OCI-LY3 (cell line): Measurements from ENCODE around the gene CCDC183.

Source experiments
- H2AFZ ChIP-seq: fragments of 200-600, 300-600 bp; shearing (Covaris generic); 2 replicates; pipeline ENCODE4 v1.6.0; 2014; ENCODE audit warnings: antibody characterized with exemption, low read depth, low read length
- H3K27ac ChIP-seq: fragments of 200-600, 300-600 bp; sonication (generic); 2 replicates; pipeline ENCODE4 v1.5.1; 2014; ENCODE audit warnings: mild to moderate bottlenecking, low read length, moderate library complexity, mixed read lengths
- H3K27me3 ChIP-seq: fragments of 200-600, 300-600 bp; sonication (generic); 2 replicates; pipeline ENCODE4 v1.6.1; 2014; ENCODE audit warnings: low read depth, low read length, mixed read lengths
- H3K36me3 ChIP-seq: fragments of 200-600, 300-600 bp; sonication (generic); replicated peaks from 2 replicates; pipeline ENCODE3; 2014; ENCODE audit warnings: low read depth, low read length, mixed read lengths
- H3K4me1 ChIP-seq: fragments of 300-600, 200-600 bp; sonication (generic); 2 replicates; pipeline ENCODE4 v1.6.1; 2014; ENCODE audit warnings: low read length, mixed read lengths
- H3K4me2 ChIP-seq: fragments of 200-600, 300-600 bp; sonication (generic); 2 replicates; pipeline ENCODE4 v1.6.1; 2014; ENCODE audit warnings: low read length, mixed read lengths
- H3K4me3 ChIP-seq: fragments of 300-600, 200-600 bp; sonication (generic); 2 replicates; pipeline ENCODE4 v1.5.1; 2014; ENCODE audit warnings: antibody characterized with exemption, mild to moderate bottlenecking, low read length, moderate library complexity
- H3K79me2 ChIP-seq: fragments of 300-600, 200-600 bp; shearing (Covaris generic); 2 replicates; pipeline ENCODE4 v1.6.1; 2014; ENCODE audit warnings: mild to moderate bottlenecking, low read length, mixed read lengths
- H3K9ac ChIP-seq: fragments of 300-600, 200-600 bp; shearing (Covaris generic); 2 replicates; pipeline ENCODE4 v1.6.0; 2014; ENCODE audit warnings: mild to moderate bottlenecking, low read length, moderate library complexity
- H3K9me3 ChIP-seq: fragments of 200-600, 300-600 bp; shearing (Covaris generic); 2 replicates; pipeline ENCODE4 v1.6.1; 2014; ENCODE audit warnings: low read length, mixed read lengths; ENCODE audit not compliant: insufficient read depth
- H4K20me1 ChIP-seq: fragments of 200-600, 300-600 bp; sonication (generic); 2 replicates; pipeline ENCODE4 v1.6.1; 2016; ENCODE audit warnings: low read length, mixed read lengths; ENCODE audit not compliant: insufficient read depth
- EZH2phosphoT487 ChIP-seq: fragments of 200-600 bp; shearing (Covaris generic); IDR thresholded peaks from 2 replicates; pipeline ENCODE4 v1.6.1; 2018; ENCODE audit warnings: antibody characterized with exemption, mixed run types, low read depth
- TF ChIP-seq, protein P1 (sequence below): fragments of 200-600, 300-600 bp; sonication (generic); IDR thresholded peaks from 2 replicates; pipeline ENCODE4 v1.5.1; 2014; ENCODE audit warnings: antibody characterized with exemption, low read length, low read depth

The CCDC183 gene

GRCh38 chr9:136851941-136852663, 56.0 kb downstream of the CCDC183 start, which contains the start of gene MAMDC4:
Gene MAMDC4 (plus strand): TSS chr9:136852346. CDS start chr9:136852417, 71 bp downstream.
- Histone ChIP-seq H3K4me2 (no peak within 1 kb of the TSS), H3K4me3 (no peak within 1 kb of the TSS), H3K27me3 (no peaks in the 10 kb centered on the region), H3K9me3 (no peaks in the 10 kb centered on the region), H4K20me1 (peaks cover 14% of the 10 kb centered on the region), H3K9ac (no peak within 1 kb of the TSS), H2AFZ (no peak within 1 kb of the TSS), H3K79me2 (no peaks in the 10 kb centered on the region), H3K4me1 (peaks cover 11% of the 10 kb centered on the region; the same call in 1 of the 2 replicates), H3K36me3 (no peaks in the 10 kb centered on the region), H3K27ac (no peak within 1 kb of the TSS)
- no peak for TF ChIP-seq EZH2phosphoT487
- TF ChIP-seq, protein P1, sequence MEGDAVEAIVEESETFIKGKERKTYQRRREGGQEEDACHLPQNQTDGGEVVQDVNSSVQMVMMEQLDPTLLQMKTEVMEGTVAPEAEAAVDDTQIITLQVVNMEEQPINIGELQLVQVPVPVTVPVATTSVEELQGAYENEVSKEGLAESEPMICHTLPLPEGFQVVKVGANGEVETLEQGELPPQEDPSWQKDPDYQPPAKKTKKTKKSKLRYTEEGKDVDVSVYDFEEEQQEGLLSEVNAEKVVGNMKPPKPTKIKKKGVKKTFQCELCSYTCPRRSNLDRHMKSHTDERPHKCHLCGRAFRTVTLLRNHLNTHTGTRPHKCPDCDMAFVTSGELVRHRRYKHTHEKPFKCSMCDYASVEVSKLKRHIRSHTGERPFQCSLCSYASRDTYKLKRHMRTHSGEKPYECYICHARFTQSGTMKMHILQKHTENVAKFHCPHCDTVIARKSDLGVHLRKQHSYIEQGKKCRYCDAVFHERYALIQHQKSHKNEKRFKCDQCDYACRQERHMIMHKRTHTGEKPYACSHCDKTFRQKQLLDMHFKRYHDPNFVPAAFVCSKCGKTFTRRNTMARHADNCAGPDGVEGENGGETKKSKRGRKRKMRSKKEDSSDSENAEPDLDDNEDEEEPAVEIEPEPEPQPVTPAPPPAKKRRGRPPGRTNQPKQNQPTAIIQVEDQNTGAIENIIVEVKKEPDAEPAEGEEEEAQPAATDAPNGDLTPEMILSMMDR: no peak

- Histone ChIP-seq H3K9me3 (no peaks in the 10 kb centered on the region), H3K27ac (no peak overlapping the region), H3K79me2 (no peaks in the 10 kb centered on the region), H3K36me3 (no peaks in the 10 kb centered on the region), H3K9ac (no peak overlapping the region), H3K4me3 (no peak overlapping the region), H4K20me1 (peaks cover 14% of the 10 kb centered on the region), H3K4me2 (no peak overlapping the region), H3K4me1 (peaks cover 7% of the 10 kb centered on the region; the same call in 1 of the 2 replicates), H3K27me3 (no peaks in the 10 kb centered on the region), H2AFZ (no peak overlapping the region)
- TF ChIP-seq, protein P1: no peak
- no peak for TF ChIP-seq EZH2phosphoT487
Measured at GRCh38 chr9:136852664-136853595, 56.8 kb downstream of the CCDC183 start.

DNA sequence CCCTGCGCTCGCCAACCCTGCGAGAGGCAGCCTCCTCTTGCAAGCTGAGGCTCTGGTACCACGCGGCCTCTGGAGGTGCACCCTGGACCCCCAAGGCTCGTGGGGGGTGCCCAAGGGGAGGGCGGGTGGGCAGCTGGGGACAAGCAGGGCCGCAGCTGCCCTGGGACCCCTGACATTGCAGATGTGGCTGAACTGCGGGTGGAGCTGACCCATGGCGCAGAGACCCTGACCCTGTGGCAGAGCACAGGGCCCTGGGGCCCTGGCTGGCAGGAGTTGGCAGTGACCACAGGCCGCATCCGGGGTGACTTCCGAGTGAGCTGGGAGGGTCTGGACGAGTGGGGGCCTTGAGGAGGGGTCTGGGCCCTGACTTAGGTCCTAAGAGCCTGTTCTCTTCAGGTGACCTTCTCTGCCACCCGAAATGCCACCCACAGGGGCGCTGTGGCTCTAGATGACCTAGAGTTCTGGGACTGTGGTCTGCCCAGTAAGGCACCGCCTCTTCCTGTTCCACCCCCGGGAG, 57.5 kb downstream of the CCDC183 start:
- no peak for TF ChIP-seq EZH2phosphoT487
- TF ChIP-seq, protein P1: no peak
- no peaks in the 10 kb centered on the region for H3K36me3 ChIP-seq
- no peak overlapping the region for H3K27ac ChIP-seq
- no peak overlapping the region for H3K4me3 ChIP-seq
- H3K9ac ChIP-seq: no peak overlapping the region
- H3K4me1 ChIP-seq: peaks cover 6% of the 10 kb centered on the region; the same call in 1 of the 2 replicates
- H4K20me1 ChIP-seq: peaks cover 14% of the 10 kb centered on the region
- no peaks in the 10 kb centered on the region for H3K27me3 ChIP-seq
- no peak overlapping the region for H2AFZ ChIP-seq
- H3K79me2 ChIP-seq: no peaks in the 10 kb centered on the region
- H3K9me3 ChIP-seq: no peaks in the 10 kb centered on the region
- no peak overlapping the region for H3K4me2 ChIP-seq
